Measurements from ENCODE around the gene DCP1A.
A peak's percentile ranks its signal among the peaks of the same experiment; 100 is the strongest.

DCP1A gene

DNA sequence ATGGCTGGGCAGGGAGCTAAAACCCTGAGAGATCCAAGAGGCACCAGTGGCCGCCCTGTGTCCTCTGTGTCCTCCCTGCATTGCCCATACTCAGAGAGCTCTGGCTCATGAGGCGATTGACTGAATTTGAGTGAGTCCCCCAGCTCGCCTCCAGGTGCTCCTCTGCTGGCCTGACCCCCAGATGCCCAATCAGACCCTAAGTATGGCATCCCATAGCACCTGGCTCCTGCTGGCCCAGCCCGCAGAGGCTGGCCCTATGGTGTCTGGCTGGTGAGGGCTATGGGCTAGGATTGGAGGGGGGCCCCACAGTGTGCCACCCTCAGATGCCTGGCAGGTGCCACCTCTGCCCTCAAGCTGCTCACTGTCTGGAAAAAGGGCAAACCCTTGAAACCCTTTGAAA lies 89.9 kb downstream of the DCP1A start:
- Histone ChIP-seq H3F3A (ENCODE audit: insufficient read depth, low read length) (no peaks in the 10 kb centered on the region), H3K36me3 (ENCODE audit: insufficient read depth, low read length) (peaks cover 18% of the 10 kb centered on the region; the same call in 1 of the 2 replicates), H3K4me2 (ENCODE audit: low read length) (no peak overlapping the region), H3K9me2 (ENCODE audit: low read depth, low read length) (no peaks in the 10 kb centered on the region), H3K27me3 (ENCODE audit: insufficient read depth, low read length) (no peaks in the 10 kb centered on the region), H4K20me1 (ENCODE audit: insufficient read depth, low read length) (no peaks in the 10 kb centered on the region), H3K79me2 (ENCODE audit: insufficient read depth, low read length) (peaks cover 30% of the 10 kb centered on the region), H3K4me1 (ENCODE audit: insufficient read depth, low read length, severe bottlenecking) (peaks cover 27% of the 10 kb centered on the region), H3K9ac (ENCODE audit: low read length) (no peak overlapping the region), H3K4me3 (ENCODE audit: low read depth, low read length, poor library complexity, severe bottlenecking) (no peak overlapping the region), H3K9me3 (ENCODE audit: low read length) (no peaks in the 10 kb centered on the region), H2AFZ (ENCODE audit: low read length) (no peak overlapping the region), H3K27ac (ENCODE audit: low read depth, low read length, poor library complexity, severe bottlenecking) (no peak overlapping the region)
- no peak for TF ChIP-seq EZH2 (IDR thresholded peaks at IDR 0.05; ENCODE audit: borderline replicate concordance, low read length)
- TF ChIP-seq, protein P1, sequence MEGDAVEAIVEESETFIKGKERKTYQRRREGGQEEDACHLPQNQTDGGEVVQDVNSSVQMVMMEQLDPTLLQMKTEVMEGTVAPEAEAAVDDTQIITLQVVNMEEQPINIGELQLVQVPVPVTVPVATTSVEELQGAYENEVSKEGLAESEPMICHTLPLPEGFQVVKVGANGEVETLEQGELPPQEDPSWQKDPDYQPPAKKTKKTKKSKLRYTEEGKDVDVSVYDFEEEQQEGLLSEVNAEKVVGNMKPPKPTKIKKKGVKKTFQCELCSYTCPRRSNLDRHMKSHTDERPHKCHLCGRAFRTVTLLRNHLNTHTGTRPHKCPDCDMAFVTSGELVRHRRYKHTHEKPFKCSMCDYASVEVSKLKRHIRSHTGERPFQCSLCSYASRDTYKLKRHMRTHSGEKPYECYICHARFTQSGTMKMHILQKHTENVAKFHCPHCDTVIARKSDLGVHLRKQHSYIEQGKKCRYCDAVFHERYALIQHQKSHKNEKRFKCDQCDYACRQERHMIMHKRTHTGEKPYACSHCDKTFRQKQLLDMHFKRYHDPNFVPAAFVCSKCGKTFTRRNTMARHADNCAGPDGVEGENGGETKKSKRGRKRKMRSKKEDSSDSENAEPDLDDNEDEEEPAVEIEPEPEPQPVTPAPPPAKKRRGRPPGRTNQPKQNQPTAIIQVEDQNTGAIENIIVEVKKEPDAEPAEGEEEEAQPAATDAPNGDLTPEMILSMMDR (IDR thresholded peaks at IDR 0.05; ENCODE audit: low read length), result no peak

DNA sequence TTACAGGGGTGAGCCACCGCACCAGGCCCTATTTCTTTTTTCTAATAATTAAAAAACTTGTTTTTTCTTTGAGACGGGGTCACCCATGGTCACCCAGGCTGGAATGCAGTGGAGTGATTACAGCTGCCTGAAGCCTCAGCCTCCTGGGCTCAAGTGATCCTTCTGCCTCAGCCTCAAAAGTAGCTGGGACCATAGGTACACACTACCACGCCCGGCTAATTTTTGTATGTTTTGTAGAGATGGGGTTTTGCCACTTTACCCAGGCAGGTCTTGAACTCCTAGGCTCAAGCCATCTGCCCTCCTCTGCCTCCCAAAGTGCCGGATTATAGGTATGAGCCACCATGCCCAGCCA lies 90.7 kb downstream of the DCP1A start:
- H3K9me3 ChIP-seq (ENCODE audit: low read length), result no peaks in the 10 kb centered on the region
- no peak overlapping the region for H3K9ac ChIP-seq (ENCODE audit: low read length)
- no peak overlapping the region for H2AFZ ChIP-seq (ENCODE audit: low read length)
- no peak for TF ChIP-seq EZH2 (IDR thresholded peaks at IDR 0.05; ENCODE audit: borderline replicate concordance, low read length)
- TF ChIP-seq, protein P1 (IDR thresholded peaks at IDR 0.05; ENCODE audit: low read length), result no peak
- no peaks in the 10 kb centered on the region for H3K27me3 ChIP-seq (ENCODE audit: insufficient read depth, low read length)
- H4K20me1 ChIP-seq (ENCODE audit: insufficient read depth, low read length), result no peaks in the 10 kb centered on the region
- H3K79me2 ChIP-seq (ENCODE audit: insufficient read depth, low read length), result peaks cover 38% of the 10 kb centered on the region
- H3K4me1 ChIP-seq (ENCODE audit: insufficient read depth, low read length, severe bottlenecking), result peaks cover 35% of the 10 kb centered on the region
- no peaks in the 10 kb centered on the region for H3K9me2 ChIP-seq (ENCODE audit: low read depth, low read length)
- H3K4me2 ChIP-seq (ENCODE audit: low read length), result no peak overlapping the region
- H3K4me3 ChIP-seq (ENCODE audit: low read depth, low read length, poor library complexity, severe bottlenecking), result no peak overlapping the region
- no peak overlapping the region for H3K27ac ChIP-seq (ENCODE audit: low read depth, low read length, poor library complexity, severe bottlenecking)
- no peaks in the 10 kb centered on the region for H3F3A ChIP-seq (ENCODE audit: insufficient read depth, low read length)
- H3K36me3 ChIP-seq (ENCODE audit: insufficient read depth, low read length), result peaks cover 24% of the 10 kb centered on the region; the same call in 1 of the 2 replicates

DNA sequence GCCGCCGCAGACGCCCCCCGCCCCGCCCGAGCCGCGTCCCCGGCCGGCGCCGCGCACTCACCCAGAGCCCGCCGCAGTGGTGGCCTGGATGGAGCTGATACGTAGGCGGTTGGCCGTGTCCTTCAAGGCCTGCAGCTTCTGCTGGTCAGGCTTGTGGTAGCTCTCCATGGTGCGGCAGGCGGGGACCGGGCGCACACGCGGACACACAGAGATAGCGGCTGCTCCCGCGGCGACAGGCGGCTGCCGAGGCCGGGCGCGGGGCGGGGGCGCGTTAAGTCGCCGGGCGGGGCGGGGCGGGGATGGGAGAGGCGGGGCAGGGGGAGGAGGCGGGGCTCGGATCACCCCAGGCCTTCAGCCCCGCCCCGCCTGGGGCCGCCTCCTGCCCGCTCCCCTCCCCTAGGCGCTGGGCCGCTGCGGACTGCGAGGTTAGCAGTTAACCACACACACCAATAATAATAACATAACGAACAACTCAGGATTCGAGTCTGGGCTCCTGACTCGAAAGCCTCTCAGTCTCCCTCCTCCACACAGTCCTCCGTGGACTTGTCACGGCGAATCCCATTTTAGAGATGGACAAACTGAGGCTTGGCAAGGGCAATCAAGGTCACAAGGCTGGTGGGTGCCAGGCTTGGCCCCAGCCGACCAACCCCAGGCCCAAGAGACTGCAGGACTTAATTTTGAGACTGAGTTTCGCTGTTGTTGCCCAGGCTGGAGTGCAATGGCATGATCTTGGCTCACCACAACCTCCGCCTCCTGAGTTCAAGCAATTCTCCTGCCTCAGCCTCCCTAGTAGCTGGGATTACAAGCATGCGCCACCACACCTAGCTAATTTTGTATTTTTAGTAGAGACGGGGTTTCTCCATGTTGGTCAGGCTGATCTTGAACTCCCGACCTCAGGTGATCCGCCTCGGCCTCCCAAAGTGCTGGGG lies 91.3 kb downstream of the DCP1A start, which contains the start of gene TKT:
Gene TKT, minus strand, starts transcription at position 248 of the 929 bp plus-strand sequence. Its CDS starts 80 bp downstream, at position 168.
- Histone ChIP-seq H3K9me2 (ENCODE audit: low read depth, low read length) (no peaks in the 10 kb centered on the region), H3K4me2 (ENCODE audit: low read length) (peak within 1 kb of the TSS; percentile 95), H3K9me3 (ENCODE audit: low read length) (no peaks in the 10 kb centered on the region), H3K27me3 (ENCODE audit: insufficient read depth, low read length) (no peaks in the 10 kb centered on the region), H3K9ac (ENCODE audit: low read length) (peak within 1 kb of the TSS; percentile 95), H3K36me3 (ENCODE audit: insufficient read depth, low read length) (peaks cover 24% of the 10 kb centered on the region; the same call in 1 of the 2 replicates), H2AFZ (ENCODE audit: low read length) (peak within 1 kb of the TSS; percentile 85; the same call in 1 of the 2 replicates), H4K20me1 (ENCODE audit: insufficient read depth, low read length) (no peaks in the 10 kb centered on the region), H3K79me2 (ENCODE audit: insufficient read depth, low read length) (peaks cover 44% of the 10 kb centered on the region), H3F3A (ENCODE audit: insufficient read depth, low read length) (no peaks in the 10 kb centered on the region), H3K27ac (ENCODE audit: low read depth, low read length, poor library complexity, severe bottlenecking) (peak within 1 kb of the TSS; percentile 72), H3K4me1 (ENCODE audit: insufficient read depth, low read length, severe bottlenecking) (peaks cover 42% of the 10 kb centered on the region), H3K4me3 (ENCODE audit: low read depth, low read length, poor library complexity, severe bottlenecking) (peak within 1 kb of the TSS; percentile 92)
- TF ChIP-seq, protein P1 (IDR thresholded peaks at IDR 0.05; ENCODE audit: low read length), result no peak
- no peak for TF ChIP-seq EZH2 (IDR thresholded peaks at IDR 0.05; ENCODE audit: borderline replicate concordance, low read length)

Measured in OCI-LY1 (cell line).